Neural progenitor cell (in vitro differentiated cells): ENCODE results near the gene MEI1.

Source experiments
- CTCF ChIP-seq: fragments of 200-600 bp; sonication (generic); IDR thresholded peaks from 2 replicates; pipeline ENCODE4 v1.5.1; 2017; ENCODE audit warnings: antibody characterized with exemption, mild to moderate bottlenecking
- EZH2 ChIP-seq: fragments of 200-600 bp; sonication (generic); IDR thresholded peaks from 2 replicates; pipeline ENCODE4 v1.6.1; 2017; ENCODE audit warnings: antibody characterized with exemption, mild to moderate bottlenecking, moderate library complexity
- EZH2phosphoT487 ChIP-seq: fragments of 200-600 bp; sonication (generic); IDR thresholded peaks from 2 replicates; pipeline ENCODE4 v1.6.1; 2017; ENCODE audit warnings: antibody characterized with exemption

GRCh38 chr22:41661713-41662112 is 37.6 kb upstream of the MEI1 start:
- TF ChIP-seq CTCF (no peak), EZH2phosphoT487 (no peak), EZH2 (no peak)
